ENCODE measurements around the gene AEN.

The AEN gene

DNA sequence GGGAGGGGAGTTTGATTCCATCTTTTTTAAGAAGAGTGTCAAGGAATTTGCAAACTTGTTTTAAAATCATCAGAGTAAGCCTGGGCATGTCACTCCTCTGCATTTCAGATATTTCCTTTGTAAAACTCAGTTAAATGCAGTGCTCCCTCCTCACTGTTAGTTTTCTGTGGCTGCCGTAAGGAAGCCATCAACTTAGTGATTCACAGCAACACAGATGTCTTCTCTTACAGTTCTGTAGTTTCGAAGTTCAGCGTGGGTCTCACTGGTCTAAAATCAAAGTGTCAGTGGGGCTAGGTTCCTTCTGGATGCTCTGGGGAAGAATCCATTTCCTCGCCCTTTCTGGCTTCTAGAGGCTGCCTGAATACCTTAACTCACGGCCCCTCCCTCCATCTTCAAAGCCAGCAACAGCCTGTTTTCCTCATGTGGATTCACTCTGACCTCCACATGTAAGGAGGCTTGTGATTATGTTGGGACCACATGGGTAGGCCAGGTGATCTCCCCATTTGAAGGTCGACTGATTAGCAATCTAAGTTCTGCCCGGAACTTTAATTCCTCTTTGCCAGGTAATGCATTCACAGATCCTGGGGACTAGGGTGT lies 30.1 kb downstream of the AEN start:
- no peak for DNase-seq

GRCh38 chr15:88651971-88652370 lies 30.8 kb downstream of the AEN start:
- DNase-seq = no peak

- no peak for DNase-seq
Observed at GRCh38 chr15:88652456-88653199, 31.5 kb downstream of the AEN start.

- no peak for DNase-seq
Observed at GRCh38 chr15:88653200-88654064, 32.3 kb downstream of the AEN start.

DNA sequence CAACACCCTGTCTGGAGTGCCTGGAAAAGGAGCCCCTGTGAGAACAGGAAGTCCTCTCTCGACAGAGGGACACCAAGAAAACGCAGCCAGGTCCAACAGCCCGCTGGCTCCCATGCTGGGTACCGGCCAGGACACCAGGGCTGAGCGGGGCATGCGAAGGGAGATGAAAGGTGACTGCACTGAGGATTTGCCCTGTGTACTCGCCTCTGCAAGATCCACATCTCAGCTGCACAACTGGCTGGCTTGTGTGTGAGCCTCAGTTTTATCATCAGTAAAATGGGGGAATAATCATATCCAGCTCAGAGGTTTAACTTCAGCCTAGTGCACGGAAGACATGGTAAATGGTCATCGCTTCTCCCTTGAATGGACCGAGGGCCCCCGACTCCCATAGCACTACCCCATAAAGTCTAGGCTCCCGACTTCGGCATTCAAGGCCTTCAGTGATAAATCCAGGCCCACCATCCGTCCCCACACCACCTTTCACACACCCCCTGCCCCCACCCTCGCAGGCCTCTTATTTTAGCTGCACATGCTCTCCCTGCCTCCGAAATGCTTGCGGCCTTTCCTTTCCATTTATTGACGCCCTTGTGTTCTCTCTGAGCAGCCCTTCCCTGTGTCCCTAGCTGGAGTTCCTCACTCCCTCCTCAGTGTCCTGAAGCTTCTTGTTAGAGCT lies 33.4 kb downstream of the AEN start:
- no peak for DNase-seq

- DNase-seq = no peak
Observed at GRCh38 chr15:88655103-88655553, 34.0 kb downstream of the AEN start.

GRCh38 chr15:88655800-88656488 lies 34.8 kb downstream of the AEN start:
- DNase-seq = no peak

- no peak for DNase-seq
Observed at GRCh38 chr15:88656760-88657221, 35.7 kb downstream of the AEN start.

- DNase-seq = no peak
Observed at GRCh38 chr15:88657326-88658069, 36.4 kb downstream of the AEN start.

- no peak for DNase-seq
Observed at GRCh38 chr15:88658070-88658965, 37.2 kb downstream of the AEN start.

DNA sequence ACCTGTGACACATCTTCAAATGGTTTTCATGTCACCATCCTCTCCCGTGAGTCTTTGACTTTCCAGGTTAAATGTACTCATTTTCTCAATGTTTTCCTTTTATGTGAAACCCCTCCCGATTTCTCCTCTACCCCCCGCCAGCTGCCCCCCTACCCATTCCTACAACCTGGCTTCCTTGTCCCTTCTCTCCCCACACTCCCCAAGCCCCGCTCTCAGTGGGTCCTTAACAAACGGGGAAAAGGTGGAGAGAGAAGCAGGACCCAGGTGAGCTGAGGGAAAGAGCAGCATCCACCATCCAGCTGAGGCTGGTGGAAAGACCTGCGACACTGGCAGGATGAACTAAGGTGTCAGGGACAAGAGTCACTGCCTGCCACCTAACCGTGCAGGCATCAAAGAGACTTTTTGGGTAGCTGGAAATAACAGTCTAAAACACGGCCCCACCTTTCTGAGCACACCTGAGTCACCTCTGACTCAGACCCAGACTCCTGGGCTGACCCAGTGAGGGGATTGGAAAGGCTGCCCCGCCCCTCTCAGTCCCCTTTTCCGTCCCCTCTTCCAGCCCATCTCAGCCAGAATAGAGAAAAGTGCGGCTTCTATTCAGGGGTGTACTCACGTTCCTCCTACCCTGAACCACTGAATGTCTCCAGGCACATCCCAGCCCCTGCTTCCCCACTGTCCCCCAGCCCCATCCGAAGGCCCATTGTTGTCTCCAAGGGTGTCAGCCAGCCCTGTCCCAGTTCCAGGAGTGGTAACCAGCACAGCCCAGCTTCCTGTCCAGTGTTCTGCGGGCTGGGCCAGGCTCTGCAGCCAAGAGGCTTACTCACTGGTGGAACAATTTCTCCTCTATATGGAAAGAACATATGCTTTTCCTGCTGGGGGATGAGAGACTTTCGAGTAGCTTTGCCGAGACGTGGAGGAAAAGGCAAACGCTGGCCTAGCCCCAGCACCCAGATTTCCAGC lies 38.1 kb downstream of the AEN start:
- no peak for DNase-seq

- no peak for DNase-seq
Observed at GRCh38 chr15:88661041-88661700, 40.0 kb downstream of the AEN start.

DNA sequence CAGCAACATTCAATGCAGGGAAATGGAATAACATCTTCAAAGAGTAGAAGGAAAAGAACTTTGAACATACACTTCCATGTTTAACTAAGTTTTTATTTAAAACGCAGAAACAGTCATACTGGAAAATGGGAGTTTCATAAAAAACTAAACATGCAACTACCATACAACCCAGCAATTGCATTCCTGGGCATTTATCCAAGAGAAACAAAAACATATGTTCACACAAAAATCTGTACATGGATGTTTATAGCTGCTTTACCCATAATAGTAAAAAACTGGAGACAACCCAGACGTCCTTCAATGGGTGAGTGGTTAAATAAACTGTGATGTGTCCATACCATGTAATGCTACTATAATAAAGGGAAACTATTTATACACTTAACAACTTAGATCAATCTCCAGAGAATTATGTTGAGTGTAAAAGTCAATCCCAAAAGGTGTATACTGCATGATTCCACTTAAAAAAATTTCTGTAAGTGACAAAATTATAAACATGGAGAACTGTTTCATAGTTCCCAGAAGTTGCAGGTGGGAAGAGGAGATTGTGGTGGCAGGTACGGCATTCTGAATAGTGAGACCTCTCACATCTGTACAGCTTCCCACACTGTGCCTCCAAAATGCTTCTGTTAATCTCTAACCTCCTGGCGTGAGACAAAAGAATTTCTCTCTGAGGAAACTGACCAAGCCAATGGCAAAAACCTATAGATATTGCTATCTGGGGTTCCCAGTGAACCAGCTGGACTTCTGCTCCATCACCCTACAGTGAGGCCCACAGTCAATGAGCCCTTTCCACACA lies 40.8 kb downstream of the AEN start:
- DNase-seq = no peak

GRCh38 chr15:88663141-88663621 lies 42.0 kb downstream of the AEN start:
- no peak for DNase-seq

DNA sequence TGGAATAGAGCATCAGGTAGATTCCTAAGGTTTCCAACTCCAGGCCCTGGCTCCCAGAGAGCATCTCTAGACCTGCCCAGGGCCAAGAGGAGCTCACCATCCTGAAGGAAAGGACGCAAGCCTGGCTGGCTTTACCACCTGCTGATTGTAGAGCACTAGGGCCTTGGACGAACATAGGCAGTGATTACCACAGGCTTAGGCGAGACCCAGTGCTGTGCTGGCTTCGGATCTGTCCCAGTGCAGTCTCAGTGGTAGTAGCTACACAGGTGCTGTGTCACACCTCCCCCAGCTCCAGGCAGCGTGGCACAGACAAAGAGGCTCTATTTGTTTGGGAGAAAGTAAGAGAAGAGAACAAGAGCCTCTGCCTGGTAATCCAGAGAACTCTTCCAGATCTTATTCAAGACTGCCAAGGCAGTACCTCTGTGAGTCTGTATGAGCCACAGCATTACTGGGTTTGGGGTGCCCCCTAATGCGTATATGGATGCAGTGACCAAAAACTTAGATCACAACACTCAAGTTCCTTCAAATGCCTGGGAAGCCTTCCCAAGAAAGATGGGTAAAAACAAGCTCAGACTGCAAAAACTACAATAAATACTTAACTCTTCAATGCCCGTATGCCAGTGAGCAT lies 43.1 kb downstream of the AEN start:
- no peak for DNase-seq

DNA sequence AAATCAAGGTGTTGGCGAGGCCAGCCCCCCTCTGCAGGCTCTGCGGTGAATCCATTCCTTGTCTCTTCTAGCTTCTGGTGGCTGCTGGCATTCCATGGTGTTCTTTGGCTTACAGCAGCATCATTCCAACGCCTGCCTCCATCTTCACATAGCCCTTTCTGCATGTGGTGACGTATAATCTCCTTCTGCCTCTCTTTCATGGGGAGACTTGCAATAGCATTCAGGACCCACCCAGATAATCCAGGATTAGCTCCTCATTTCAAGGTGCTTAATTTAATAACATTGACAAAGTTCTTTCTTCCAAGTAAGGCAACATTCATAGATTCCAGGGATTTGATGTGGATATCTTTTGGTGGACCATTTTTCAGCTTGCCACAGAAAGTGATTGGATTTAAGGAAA lies 53.5 kb downstream of the AEN start:
- DNase-seq = no peak

- DNase-seq = no peak
Observed at GRCh38 chr15:88678755-88679154, 57.6 kb downstream of the AEN start.
